Head of caudate nucleus (tissue), 42 donors: ENCODE data around the gene GBP2.

Experiments
- DNase-seq, 42 donors: peaks; one replicate each; pipeline versions ENCODE4 v3.0.0 to v3.0.0-alpha.2; 2020 to 2021; ENCODE audit warnings: mixed read lengths in 7 of 42
- intact Hi-C: fragments of 100-400 bp; cut with DNase I; formaldehyde crosslinking; loops from one replicate; pipeline ENCODE4 v1.15.0; 2022

GBP2 gene, protein sequence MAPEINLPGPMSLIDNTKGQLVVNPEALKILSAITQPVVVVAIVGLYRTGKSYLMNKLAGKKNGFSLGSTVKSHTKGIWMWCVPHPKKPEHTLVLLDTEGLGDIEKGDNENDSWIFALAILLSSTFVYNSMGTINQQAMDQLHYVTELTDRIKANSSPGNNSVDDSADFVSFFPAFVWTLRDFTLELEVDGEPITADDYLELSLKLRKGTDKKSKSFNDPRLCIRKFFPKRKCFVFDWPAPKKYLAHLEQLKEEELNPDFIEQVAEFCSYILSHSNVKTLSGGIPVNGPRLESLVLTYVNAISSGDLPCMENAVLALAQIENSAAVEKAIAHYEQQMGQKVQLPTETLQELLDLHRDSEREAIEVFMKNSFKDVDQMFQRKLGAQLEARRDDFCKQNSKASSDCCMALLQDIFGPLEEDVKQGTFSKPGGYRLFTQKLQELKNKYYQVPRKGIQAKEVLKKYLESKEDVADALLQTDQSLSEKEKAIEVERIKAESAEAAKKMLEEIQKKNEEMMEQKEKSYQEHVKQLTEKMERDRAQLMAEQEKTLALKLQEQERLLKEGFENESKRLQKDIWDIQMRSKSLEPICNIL

DNA sequence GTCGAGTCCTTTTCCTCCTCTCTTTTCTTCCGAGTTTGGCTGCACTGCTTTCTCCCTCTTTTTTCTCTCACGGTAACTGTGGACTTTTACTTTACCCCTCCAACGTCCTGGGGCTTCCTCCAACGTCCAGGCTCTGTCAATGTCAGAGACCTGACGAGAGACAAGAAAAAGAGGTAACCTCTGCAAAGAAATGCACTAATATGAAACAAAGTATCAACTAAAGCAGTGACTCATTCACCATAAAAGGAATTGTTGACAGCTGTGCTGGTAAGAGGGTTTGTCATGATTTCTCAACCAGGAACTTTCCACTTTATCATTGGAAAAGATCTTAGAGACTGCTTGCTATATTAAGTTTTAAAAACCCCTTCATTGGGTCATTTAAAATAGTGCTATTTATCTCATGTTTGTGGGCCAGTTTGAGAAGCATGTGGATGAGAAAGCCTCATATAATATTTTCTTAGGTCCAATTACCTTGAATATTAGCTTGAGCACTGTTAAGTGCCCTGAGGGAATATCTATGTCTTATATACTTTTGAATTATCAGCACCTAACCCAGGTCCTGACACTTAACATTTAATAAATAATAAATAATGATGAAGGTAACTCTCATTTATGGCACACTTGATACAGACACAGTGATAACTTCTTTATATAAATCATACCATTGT lies at the start of gene GBP2:
GBP2 (minus strand) TSS at position 202 of the 668 bp plus-strand sequence. CDS start 4,148 bp downstream, outside the sequence.
- peak in 1 of 42 donors; percentile 1 for DNase-seq

DNA sequence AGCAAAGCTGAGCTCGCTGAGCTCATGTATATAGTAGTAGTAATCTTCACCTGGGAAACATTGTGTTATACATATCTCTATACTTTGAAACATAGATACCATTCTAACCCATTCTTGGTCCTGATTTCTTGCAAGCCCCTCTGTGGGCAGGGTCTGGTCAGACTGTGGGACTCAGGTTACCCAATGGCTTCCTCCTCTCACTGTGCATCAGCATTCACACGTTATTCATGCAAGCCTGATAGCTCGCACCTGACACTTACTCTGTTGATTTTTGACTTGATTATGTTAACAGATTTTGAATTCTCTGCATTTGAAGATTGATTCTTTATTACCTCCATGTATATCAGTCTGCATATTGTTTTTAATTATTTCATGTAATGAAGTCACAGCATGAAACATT lies 48.6 kb upstream of the GBP2 start:
- no peak for DNase-seq
- intact Hi-C loops = no loop called here

More for the DNA sequence above, at the start of gene GBP2:
- intact Hi-C loops = no loop called here

DNA sequence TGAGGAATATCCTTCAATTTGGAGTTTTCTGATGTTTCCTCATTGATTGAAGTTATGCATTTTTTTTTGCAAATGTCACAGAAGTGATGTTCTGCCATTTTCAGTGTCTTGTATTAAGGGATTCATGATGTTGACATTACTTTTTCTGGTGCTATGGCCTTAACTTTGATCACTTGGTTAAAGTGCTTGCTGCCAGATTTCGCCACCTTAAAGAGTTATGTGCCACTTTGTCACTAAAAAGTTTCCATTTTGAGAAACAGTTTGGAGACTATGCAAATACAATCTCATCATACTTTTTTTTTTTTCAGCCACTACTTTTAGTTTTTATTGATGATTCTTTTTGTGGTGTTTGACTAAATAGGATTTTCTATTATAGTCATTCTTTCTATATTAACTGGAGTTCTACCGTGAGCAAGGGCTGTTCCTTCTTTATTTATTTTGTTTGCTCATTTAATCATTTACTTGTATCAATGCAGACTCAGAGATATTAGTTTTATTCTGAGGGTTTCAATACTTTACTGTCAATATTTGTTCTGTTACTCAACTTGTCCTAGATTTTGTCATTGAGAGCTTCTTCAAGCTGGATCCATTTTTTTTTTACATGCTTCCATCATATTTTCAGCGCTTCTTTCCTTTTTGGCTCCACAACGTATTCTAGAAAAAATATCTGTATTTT lies 46.7 kb upstream of the GBP2 start:
- intact Hi-C loops = no loop called here
- DNase-seq = no peak

DNA sequence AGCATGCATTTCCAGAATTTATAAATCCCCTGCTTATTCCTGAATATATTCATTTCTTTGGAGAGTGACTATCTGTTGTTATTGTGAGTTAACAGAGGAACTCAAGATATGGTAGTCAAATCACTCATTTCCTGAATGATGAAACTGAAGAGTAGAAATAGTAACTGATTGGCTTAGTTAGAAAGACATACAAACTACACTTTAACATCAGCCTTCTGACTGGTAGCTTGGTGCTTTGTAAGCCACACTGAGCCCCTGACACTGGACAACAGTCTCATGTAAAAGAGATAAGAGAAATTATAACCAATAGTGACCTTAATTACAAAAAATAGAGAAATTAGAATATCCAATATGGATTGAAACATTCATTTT lies 45.1 kb upstream of the GBP2 start:
- intact Hi-C loops = no loop called here
- DNase-seq = no peak

DNA sequence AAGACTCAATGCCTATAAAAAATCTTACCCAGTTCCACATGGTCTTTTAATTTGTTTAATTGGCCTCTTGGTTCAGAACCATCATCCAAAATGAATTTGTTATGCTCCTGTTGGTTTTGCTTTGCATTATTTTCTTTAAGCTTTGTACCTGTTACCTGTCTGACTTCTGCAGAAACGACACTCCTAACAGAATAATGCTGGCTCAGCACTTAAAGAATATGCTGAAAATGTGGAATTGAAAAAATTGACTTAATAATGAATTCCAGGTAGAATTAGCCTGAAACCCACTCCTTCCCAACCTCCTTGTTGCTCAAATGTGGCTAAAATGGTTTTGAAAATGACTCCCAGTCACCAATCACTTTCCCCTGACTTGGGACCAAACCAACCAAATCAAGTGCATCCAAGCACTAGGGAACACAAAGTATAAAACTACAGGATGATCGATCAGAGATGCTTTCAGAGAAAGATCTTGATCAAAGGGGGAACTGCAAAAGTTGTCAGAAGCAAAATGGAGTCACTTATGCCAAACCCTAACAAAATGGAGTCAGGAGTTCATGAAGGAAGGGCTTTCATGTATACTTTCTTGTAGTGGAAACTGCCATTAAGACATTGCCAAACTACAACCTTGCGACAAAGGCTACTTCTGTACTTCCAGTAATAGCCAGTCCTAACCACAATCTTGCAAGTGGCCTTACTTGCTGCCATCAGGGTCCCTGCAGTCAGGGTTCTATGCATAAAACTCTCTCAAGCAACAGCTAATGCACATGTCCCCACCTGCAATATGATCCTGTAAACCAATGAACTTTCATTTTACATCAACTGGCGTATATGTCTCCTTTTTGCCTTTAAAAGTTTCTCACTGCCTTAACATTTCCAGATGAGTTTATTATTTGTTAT lies 44.5 kb upstream of the GBP2 start:
- no peak for DNase-seq
- intact Hi-C loops = no loop called here

DNA sequence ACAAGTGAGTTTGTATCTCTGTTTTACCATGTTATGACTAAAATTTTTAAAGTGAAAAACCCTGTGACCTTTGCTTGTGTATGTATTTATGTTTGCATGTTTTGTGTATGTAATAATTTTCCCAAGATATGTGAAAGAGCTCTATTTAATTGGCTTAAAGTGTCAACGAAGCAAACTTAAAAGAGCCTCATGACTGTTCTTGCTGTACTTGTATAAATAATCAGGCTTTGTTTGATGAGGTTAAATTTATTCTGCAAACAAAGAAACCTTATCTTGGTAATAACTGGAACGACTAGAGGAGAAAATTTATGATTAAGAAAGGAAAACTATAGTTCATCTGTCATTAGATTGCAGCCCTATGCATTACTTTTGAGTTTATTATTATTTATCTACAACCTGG lies 43.3 kb upstream of the GBP2 start:
- intact Hi-C loops = no loop called here
- DNase-seq = no peak

DNA sequence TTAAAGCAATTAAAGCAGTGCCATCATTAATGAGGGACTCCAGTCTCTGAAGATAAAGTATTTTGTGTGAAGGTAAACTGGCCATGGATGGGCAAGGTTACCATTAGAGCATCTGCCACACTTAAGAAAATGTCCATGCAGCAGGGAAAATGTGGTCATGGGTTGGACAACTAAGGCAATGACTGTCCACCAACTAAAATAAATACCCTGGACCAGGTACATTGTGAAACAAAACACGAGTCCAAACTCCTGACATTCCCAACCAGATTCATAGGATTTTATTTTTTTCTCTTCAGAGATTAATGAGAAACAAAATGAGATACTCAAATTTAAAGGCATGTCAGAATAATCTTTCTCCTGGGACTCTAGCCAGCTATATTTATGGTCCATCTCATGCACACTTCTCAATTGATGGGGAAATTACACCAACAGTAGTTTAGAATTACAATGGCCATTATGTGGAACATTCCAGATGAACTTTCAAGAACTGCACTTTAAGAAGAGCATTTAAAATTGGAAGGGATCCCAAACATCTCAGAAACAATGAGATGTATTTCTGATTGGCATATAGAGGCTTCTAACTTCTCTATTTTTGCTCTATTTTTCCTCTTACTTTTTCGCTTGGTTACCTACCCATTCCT lies 41.8 kb upstream of the GBP2 start:
- intact Hi-C loops = no loop called here
- no peak for DNase-seq

DNA sequence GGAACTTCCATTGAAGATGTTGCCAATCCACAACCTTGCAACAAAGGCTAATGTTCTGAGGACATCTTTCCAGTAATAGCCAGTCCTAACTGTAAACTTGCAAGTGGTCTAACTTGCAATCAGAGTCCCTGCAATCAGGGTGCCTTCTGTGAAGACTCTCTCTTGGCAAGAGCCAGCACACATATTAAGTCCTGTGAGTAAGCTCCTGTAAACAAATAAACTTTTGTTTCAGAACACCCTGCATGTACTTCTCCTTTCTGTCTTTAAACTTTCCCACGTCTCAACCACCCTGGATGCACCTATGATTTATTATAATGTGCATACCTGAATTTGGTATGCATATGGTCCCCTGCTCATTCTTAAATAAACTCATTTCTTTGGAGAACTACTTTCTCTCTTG lies 40.8 kb upstream of the GBP2 start:
- no peak for DNase-seq
- intact Hi-C loops = no loop called here

DNA sequence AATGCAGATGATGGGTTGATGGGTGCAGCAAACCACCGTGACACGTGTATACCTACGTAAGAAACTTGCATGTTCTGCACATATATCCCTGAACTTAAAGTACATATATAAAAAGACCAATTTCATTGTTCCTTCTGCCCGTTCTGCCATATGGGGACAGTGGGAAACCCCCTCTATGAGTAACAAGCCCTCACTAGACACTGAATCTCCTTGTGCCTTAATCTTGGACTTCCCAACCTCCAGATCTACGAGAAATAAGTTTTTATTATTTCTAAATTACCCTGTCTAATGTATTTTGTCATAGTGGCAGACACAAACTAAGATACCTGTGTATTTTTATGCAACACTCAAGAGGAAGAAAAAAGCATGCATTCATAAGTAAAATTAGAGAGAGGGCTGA lies 39.9 kb upstream of the GBP2 start:
- intact Hi-C loops = no loop called here
- DNase-seq = no peak

DNA sequence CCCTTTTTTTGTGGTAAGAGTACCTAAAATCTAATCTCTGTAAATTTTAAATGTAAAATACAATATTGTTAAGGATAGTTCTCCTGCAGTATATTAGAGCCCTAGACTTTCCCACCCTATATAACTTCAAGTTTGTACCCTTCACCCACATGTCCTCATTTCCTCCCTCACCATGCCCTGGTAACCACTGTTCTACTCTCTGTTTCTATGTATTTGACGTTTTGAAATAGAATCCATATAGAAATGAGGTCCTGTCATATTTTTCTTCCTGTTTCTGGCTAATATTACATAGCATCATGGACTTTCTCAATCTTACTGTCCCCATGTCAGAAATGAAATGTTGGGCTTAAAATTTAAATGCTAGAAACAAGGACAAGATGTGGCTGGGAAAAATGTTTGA lies 25.1 kb upstream of the GBP2 start:
- DNase-seq = no peak
- intact Hi-C loops = no loop called here

DNA sequence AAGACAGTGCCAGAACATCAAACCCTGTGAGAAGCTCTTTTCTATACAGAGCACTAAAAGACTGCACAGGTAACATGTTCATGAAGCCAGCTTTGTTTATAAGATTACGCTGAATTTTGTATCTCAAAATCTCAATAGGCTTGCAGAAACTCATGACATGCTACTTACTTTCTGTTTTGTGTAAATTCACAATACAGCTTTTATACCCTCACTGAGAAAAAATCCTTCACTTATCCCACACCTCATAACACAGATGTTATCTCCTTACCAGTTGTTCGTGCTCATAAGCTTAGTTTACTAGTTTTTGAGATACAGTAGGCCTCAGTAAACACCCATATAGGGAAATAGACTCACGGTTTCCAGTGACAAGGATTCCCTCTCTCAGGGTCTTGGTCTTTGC lies 24.1 kb upstream of the GBP2 start:
- intact Hi-C loops = no loop called here
- no peak for DNase-seq

DNA sequence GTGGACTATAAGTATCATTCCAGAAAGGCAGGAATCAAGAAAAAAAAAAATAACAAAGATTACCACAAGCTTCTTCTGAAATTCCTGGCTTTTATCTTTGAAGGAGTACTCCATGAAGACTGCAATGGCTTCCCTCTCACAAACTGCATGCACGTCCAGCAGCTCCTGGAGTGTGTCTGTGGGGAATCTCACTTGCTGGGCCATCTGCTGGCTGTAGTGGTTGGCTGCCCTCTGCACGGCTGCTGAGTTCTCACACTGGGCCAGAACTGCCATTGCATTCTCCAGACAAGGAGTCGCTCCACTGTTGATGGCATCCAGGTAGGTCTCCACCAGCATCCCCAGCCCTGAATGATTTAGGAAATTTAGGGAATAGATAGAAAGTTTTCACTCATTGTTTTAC lies 23.3 kb upstream of the GBP2 start:
- intact Hi-C loops = no loop called here
- peak in 34 of 42 donors; percentile 8 to 68 (median 38) for DNase-seq

DNA sequence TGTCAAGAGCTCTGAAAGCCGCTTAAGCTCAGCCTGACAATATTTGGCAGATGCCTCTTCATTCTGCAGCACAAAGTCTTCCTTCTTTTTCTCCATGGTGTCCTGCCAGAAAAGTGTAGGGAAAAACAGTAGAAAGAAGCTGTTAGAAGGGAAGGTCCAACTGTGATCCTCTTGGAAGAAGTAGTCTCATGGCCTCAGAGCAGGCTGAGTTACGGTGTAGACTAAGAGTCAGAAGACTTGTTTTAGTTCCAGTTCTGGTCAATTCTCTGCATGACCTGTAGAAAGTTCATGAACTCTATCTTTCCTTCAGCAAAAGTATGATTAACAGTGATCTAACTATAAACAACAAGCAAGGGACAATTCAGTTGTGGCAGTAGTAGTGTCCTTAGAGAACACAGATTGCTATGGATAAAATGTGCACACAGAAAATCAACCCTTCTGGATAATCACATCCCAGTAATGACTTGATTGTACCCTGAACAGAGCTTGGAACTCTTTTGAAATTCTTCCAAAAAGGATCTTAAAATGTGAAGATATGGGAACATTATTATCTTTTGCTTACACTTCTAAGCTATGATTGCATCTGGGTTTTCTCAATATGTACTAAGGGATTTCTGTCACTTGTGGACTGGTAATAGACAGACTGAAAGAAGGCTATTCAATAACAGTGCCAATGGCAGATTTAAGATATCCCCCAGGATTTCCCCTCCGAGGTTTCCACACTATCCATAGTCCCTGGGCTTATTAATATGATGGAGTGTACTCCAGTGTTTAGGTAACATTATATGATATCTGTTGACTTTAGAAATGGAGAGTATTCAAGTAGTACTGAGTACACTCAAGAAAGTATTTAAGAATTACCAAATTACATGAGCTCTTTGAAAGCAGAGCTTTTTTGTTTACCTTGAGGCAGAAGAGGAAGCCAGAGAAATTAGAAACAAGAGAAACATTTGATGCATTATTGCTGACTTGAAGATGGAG lies 22.1 kb upstream of the GBP2 start:
- intact Hi-C loops = no loop called here
- no peak for DNase-seq

DNA sequence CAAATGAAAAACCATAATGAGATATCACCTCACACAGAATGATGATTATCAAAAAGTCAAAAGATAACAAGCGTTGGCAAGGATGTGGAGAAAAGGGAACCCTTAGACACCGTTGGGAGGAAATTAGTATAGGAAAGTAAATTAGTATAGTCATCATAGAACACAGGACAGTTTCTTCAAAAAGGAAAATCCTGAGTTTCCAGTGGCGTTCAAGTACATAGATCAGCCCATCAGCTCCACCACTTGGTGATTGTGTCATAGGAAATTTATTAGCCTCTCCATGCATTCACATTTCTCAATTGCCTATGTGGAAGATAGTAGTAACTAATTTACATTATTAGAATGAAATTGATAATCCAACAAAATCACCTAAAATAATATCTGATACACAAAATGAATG lies 20.8 kb upstream of the GBP2 start:
- intact Hi-C loops = no loop called here
- no peak for DNase-seq

DNA sequence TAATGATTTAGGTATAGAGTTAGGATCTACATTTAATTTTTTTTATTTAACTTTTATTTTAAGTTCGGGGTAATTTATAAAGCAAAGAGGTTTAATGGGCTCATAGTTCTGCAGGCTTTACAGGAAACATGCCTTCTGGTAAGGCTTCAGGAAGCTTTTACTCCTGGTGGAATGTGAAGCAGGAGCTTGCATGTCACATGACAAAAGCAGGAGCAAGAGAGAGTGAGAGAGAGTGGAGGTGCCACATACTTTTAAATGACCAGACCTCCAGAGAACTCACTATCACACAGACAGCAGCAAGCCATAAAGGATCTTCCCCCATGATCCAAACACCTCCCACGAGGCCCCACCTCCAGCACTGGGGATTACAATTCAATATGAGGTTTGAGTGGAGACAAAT lies 17.6 kb upstream of the GBP2 start:
- intact Hi-C loops = no loop called here
- DNase-seq = no peak

DNA sequence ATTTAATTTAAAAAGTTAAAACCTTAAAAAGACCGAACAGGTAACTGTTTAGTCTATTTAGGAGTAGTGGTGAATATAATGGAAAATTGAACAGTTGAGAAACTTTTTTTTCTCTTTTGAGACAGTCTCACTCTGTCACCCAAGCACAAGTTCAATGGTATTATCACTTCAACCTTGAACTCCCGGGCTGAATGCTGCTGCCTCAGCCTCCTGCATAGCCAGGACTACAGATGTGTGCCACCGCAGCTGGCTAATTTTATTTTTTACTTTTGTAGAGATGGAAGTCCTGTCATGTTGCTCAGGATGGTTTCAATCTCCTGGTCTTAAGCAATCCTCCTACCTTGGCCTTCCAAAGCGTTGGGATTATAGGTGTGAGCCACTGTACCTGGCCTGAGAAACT lies 16.2 kb upstream of the GBP2 start:
- intact Hi-C loops = no loop called here
- DNase-seq = no peak

DNA sequence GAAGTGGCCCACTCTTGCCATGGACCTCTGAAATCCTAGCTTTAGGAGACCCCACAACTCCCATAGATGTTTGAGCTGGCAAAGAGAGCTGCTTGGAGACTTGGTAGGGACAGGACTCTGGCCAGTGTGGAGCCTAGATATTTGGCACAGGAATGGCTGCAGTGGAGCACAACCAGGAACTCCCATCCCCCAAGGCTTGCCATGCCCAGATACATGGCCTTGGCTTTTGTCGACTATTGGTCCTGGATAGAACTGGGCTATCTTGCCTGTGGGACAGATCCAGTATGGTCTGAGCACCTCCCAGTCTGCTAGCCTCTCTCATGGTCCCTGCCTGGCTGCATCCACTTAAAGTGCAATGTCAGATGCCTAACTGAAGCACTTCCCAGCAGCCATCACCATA lies 7.8 kb upstream of the GBP2 start:
- no peak for DNase-seq
- intact Hi-C loops = no loop called here
